ENCODE measurements around the gene FURIN. TPM values are rescaled to one million over a fixed set of nuclear protein-coding genes. Genes with fewer than 3 reads are reported as not detected.
"Not testable (repeated sequence)": the region's sequence is repeated elsewhere in the genome, so short reads cannot be mapped to it uniquely, and the experiment has no call there.

FURIN gene
- polyA plus RNA-seq, 5 donors = 44.3 to 73.3 (median 57.5) TPM

GRCh38 chr15:90881978-90882721, 13.8 kb downstream of the FURIN start:
- no peak for DNase-seq

GRCh38 chr15:90882781-90883525, 14.6 kb downstream of the FURIN start:
- DNase-seq = no peak

- no peak for DNase-seq
Observed at GRCh38 chr15:90883526-90883975, 15.2 kb downstream of the FURIN start.

GRCh38 chr15:90883976-90884718, 15.8 kb downstream of the FURIN start, which contains the start of gene FES:
Gene FES, plus strand, starts transcription at chr15:90884504. Its CDS starts 542 bp downstream, at chr15:90885046.
- peak in 1 of 2 donors; percentile 85 for DNase-seq

GRCh38 chr15:90884719-90885431, 16.5 kb downstream of the FURIN start:
- no peak for DNase-seq

GRCh38 chr15:90885432-90886290, 17.3 kb downstream of the FURIN start:
- DNase-seq = peak in 1 of 2 donors; percentile 69

- DNase-seq = no peak
Observed at GRCh38 chr15:90886291-90886614, 17.9 kb downstream of the FURIN start.

GRCh38 chr15:90887037-90887481, 18.7 kb downstream of the FURIN start:
- no peak for DNase-seq

- DNase-seq = no peak
Observed at GRCh38 chr15:90889313-90889730, 20.9 kb downstream of the FURIN start.

GRCh38 chr15:90889736-90890456, 21.5 kb downstream of the FURIN start:
- no peak for DNase-seq

- no peak for DNase-seq
Observed at GRCh38 chr15:90890839-90891238, 22.5 kb downstream of the FURIN start.

- DNase-seq = no peak
Observed at GRCh38 chr15:90891346-90891949, 23.1 kb downstream of the FURIN start.

- no peak for DNase-seq
Observed at GRCh38 chr15:90892023-90892422, 23.6 kb downstream of the FURIN start.

- no peak for DNase-seq
Observed at GRCh38 chr15:90892498-90893174, 24.2 kb downstream of the FURIN start.

GRCh38 chr15:90893175-90894090, 25.0 kb downstream of the FURIN start:
- DNase-seq = no peak

- DNase-seq = no peak
Observed at GRCh38 chr15:90895571-90896117, 27.3 kb downstream of the FURIN start.

GRCh38 chr15:90897131-90897655, 28.8 kb downstream of the FURIN start:
- not testable (repeated sequence) for DNase-seq
